OCI-LY3 (cell line): ENCODE data around the gene ZNF544.

Source experiments
- H2AFZ ChIP-seq: fragments of 200-600, 300-600 bp; shearing (Covaris generic); 2 replicates; pipeline ENCODE4 v1.6.0; 2014; ENCODE audit warnings: antibody characterized with exemption, low read depth, low read length
- H3K27ac ChIP-seq: fragments of 200-600, 300-600 bp; sonication (generic); 2 replicates; pipeline ENCODE4 v1.5.1; 2014; ENCODE audit warnings: mild to moderate bottlenecking, low read length, moderate library complexity, mixed read lengths
- H3K27me3 ChIP-seq: fragments of 200-600, 300-600 bp; sonication (generic); 2 replicates; pipeline ENCODE4 v1.6.1; 2014; ENCODE audit warnings: low read depth, low read length, mixed read lengths
- H3K36me3 ChIP-seq: fragments of 200-600, 300-600 bp; sonication (generic); replicated peaks from 2 replicates; pipeline ENCODE3; 2014; ENCODE audit warnings: low read depth, low read length, mixed read lengths
- H3K4me1 ChIP-seq: fragments of 300-600, 200-600 bp; sonication (generic); 2 replicates; pipeline ENCODE4 v1.6.1; 2014; ENCODE audit warnings: low read length, mixed read lengths
- H3K4me2 ChIP-seq: fragments of 200-600, 300-600 bp; sonication (generic); 2 replicates; pipeline ENCODE4 v1.6.1; 2014; ENCODE audit warnings: low read length, mixed read lengths
- H3K4me3 ChIP-seq: fragments of 300-600, 200-600 bp; sonication (generic); 2 replicates; pipeline ENCODE4 v1.5.1; 2014; ENCODE audit warnings: antibody characterized with exemption, mild to moderate bottlenecking, low read length, moderate library complexity
- H3K79me2 ChIP-seq: fragments of 300-600, 200-600 bp; shearing (Covaris generic); 2 replicates; pipeline ENCODE4 v1.6.1; 2014; ENCODE audit warnings: mild to moderate bottlenecking, low read length, mixed read lengths
- H3K9ac ChIP-seq: fragments of 300-600, 200-600 bp; shearing (Covaris generic); 2 replicates; pipeline ENCODE4 v1.6.0; 2014; ENCODE audit warnings: mild to moderate bottlenecking, low read length, moderate library complexity
- H3K9me3 ChIP-seq: fragments of 200-600, 300-600 bp; shearing (Covaris generic); 2 replicates; pipeline ENCODE4 v1.6.1; 2014; ENCODE audit warnings: low read length, mixed read lengths; ENCODE audit not compliant: insufficient read depth
- H4K20me1 ChIP-seq: fragments of 200-600, 300-600 bp; sonication (generic); 2 replicates; pipeline ENCODE4 v1.6.1; 2016; ENCODE audit warnings: low read length, mixed read lengths; ENCODE audit not compliant: insufficient read depth
- CTCF ChIP-seq: fragments of 200-600, 300-600 bp; sonication (generic); IDR thresholded peaks from 2 replicates; pipeline ENCODE4 v1.5.1; 2014; ENCODE audit warnings: antibody characterized with exemption, low read length, low read depth
- EZH2phosphoT487 ChIP-seq: fragments of 200-600 bp; shearing (Covaris generic); IDR thresholded peaks from 2 replicates; pipeline ENCODE4 v1.6.1; 2018; ENCODE audit warnings: antibody characterized with exemption, mixed run types, low read depth

The ZNF544 gene

DNA sequence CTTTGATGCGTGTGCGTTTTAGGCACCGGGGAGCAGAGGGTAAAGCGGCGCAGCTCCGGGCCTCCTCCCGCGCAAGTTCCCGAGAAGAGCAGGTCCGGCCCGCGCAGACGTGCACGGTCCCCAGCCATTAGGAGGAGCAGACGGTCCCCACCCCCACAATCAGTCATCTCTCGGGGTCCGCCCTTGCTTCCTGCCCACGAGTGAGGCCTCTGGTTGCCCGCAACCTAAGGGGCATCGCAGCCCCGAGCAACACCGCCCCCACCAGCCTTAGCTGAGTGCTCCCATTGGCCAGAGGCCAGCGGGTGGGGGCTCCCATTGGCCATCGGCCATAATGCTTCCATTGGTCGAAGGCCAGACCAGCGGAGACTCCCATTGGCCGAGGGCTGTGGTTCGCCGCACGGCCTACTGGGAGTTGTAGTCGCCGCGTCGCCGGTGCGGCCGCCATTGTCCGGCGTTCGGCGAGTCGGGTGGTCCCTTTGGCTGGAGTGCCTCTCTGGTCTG, 49.9 kb downstream of the ZNF544 start, which contains the start of gene ZNF8:
Gene ZNF8 (plus strand): TSS at position 415 of the 501 bp plus-strand sequence. CDS start 127 bp downstream, outside the sequence.
- Histone ChIP-seq H3K79me2 (peaks cover 50% of the 10 kb centered on the region), H4K20me1 (no peaks in the 10 kb centered on the region), H3K4me3 (peak within 1 kb of the TSS; percentile 84), H2AFZ (peak within 1 kb of the TSS; percentile 93), H3K9ac (peak within 1 kb of the TSS; percentile 88), H3K4me2 (peak within 1 kb of the TSS; percentile 90), H3K27me3 (no peaks in the 10 kb centered on the region), H3K27ac (peak within 1 kb of the TSS; percentile 58), H3K4me1 (peaks cover 13% of the 10 kb centered on the region), H3K36me3 (peaks cover 65% of the 10 kb centered on the region), H3K9me3 (peaks cover 14% of the 10 kb centered on the region)
- TF ChIP-seq CTCF (no peak), EZH2phosphoT487 (no peak)

GRCh38 chr19:58279042-58279924, 50.6 kb downstream of the ZNF544 start:
- peak overlapping the region; percentile 88 for H3K9ac ChIP-seq
- H3K27me3 ChIP-seq: no peaks in the 10 kb centered on the region
- peaks cover 55% of the 10 kb centered on the region for H3K79me2 ChIP-seq
- no peak for TF ChIP-seq CTCF
- no peak for TF ChIP-seq EZH2phosphoT487
- peaks cover 13% of the 10 kb centered on the region for H3K4me1 ChIP-seq
- peaks cover 14% of the 10 kb centered on the region for H3K9me3 ChIP-seq
- H3K36me3 ChIP-seq: peaks cover 67% of the 10 kb centered on the region
- H3K4me3 ChIP-seq: peak overlapping the region; percentile 84
- H3K4me2 ChIP-seq: peak overlapping the region; percentile 90
- peak overlapping the region; percentile 82 for H2AFZ ChIP-seq
- H3K27ac ChIP-seq: peak overlapping the region; percentile 41
- H4K20me1 ChIP-seq: no peaks in the 10 kb centered on the region

DNA sequence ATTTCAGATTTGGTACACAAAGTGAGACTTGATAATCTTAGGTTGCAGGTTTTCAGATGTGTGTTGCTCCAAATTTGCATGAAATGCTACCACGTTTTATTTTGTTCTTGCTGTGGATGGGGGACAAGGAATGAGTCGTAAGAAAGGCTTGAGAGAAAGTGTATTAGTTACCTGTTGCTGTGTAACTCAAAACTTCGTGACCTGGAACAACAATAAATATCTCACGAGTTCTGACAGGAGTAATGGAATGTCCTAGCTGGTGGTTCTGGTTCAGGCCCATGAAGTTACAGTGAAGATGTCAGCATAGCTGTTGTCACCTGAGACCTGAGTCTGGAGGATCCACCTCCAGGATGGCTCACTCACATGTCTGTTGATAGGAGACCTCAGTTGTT, 51.2 kb downstream of the ZNF544 start:
- H3K4me1 ChIP-seq: peaks cover 13% of the 10 kb centered on the region
- peaks cover 14% of the 10 kb centered on the region for H3K9me3 ChIP-seq
- peaks cover 65% of the 10 kb centered on the region for H3K36me3 ChIP-seq
- peak overlapping the region; percentile 84 for H3K4me3 ChIP-seq
- no peaks in the 10 kb centered on the region for H4K20me1 ChIP-seq
- H3K27ac ChIP-seq: no peak overlapping the region
- no peak for TF ChIP-seq CTCF
- H3K27me3 ChIP-seq: no peaks in the 10 kb centered on the region
- H3K79me2 ChIP-seq: peaks cover 57% of the 10 kb centered on the region
- H2AFZ ChIP-seq: no peak overlapping the region
- H3K4me2 ChIP-seq: peak overlapping the region; percentile 90
- peak overlapping the region; percentile 88 for H3K9ac ChIP-seq

DNA sequence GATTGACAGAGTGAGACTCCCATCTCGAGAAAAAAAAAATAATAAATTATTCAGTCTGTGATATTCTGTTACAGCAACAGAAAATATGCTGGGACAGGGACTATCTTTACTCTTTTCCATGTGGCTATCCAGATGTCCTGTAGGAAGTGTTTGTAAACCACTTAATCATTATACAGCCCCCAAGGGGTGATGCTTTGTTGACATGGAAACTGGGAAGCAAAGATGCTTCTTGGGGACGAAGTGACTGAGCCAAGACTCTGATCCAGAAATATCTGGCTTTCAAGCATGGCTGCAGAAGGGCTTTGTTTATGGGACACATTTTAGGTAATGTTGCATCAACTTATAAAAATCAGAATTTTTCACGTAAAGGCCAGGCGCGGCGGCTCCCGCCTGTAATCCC, 55.5 kb downstream of the ZNF544 start:
- Histone ChIP-seq H3K27me3 (no peaks in the 10 kb centered on the region), H3K4me1 (peaks cover 9% of the 10 kb centered on the region; the same call in 1 of the 2 replicates), H4K20me1 (no peaks in the 10 kb centered on the region), H2AFZ (no peak overlapping the region), H3K27ac (no peak overlapping the region), H3K36me3 (peaks cover 81% of the 10 kb centered on the region), H3K4me3 (no peak overlapping the region), H3K4me2 (no peak overlapping the region), H3K79me2 (peaks cover 52% of the 10 kb centered on the region), H3K9ac (no peak overlapping the region), H3K9me3 (peaks cover 14% of the 10 kb centered on the region)
- TF ChIP-seq EZH2phosphoT487 (no peak), CTCF (no peak)
